Heart left ventricle (tissue), 16 donors: ENCODE measurements around the gene PTCD1. TPM values are rescaled to one million over a fixed set of nuclear protein-coding genes. Genes with fewer than 3 reads are reported as not detected.

Source experiments
- ATAC-seq, 4 donors: fragments of 200-7000 bp; cut with Tn5 transposase; one replicate each; pipeline ENCODE4 v1.9.1; 2020 to 2022; ENCODE audit warnings: moderate library complexity in 4 of 4, mild to moderate bottlenecking in 3 of 4, moderate number of reproducible peaks in 1 of 4
- DNase-seq, 5 donors: peaks; one replicate each; pipeline ENCODE4 v3.0.0-alpha.2; 2020
- H3K27ac ChIP-seq, 12 donors: fragments of 200-600 bp; sonication (generic) in 4 of 12; one replicate each; pipeline versions ENCODE4 v1.5.0 to v1.8.0; 2016 to 2022; ENCODE audit warnings: mild to moderate bottlenecking in 2 of 12
- H3K27me3 ChIP-seq, 9 donors: fragments of 200-600 bp; sonication (generic) in 2 of 9; one replicate each; pipeline versions ENCODE4 v1.5.1 to v1.8.0; 2016 to 2022; ENCODE audit warnings: mild to moderate bottlenecking in 3 of 9
- H3K36me3 ChIP-seq, 9 donors: fragments of 200-600 bp; sonication (generic) in 2 of 9; one replicate each; pipeline versions ENCODE4 v1.5.0 to v1.8.0; 2018 to 2022; ENCODE audit warnings: mild to moderate bottlenecking in 2 of 9
- H3K4me1 ChIP-seq, 12 donors: fragments of 200-600 bp; sonication (generic) in 4 of 12; one replicate each; pipeline versions ENCODE4 v1.5.0 to v1.8.0; 2016 to 2022; ENCODE audit warnings: mild to moderate bottlenecking in 3 of 12
- H3K4me3 ChIP-seq, 12 donors: fragments of 200-600 bp; sonication (generic) in 4 of 12; one replicate each; pipeline versions ENCODE4 v1.5.0 to v1.8.0; 2017 to 2022; ENCODE audit warnings: mild to moderate bottlenecking in 9 of 12, moderate library complexity in 4 of 12
- H3K9me3 ChIP-seq, 12 donors: fragments of 200-600 bp; sonication (generic) in 4 of 12; one replicate each; pipeline versions ENCODE4 v1.5.0 to v1.8.0; 2016 to 2022; ENCODE audit warnings: mild to moderate bottlenecking in 1 of 12
- POLR2A ChIP-seq, 2 donors: fragments of 450-650 bp; IDR thresholded peaks; one replicate each; pipeline ENCODE4 v1.6.1; 2017; ENCODE audit warnings: antibody characterized with exemption in 2 of 2, mild to moderate bottlenecking in 2 of 2, moderate library complexity in 2 of 2
- WGBS, 4 donors: extraction: QIAGEN DNeasy Blood & Tissue Kit in 2 of 4; methylation state at CpG; one replicate each; pipeline versions ENCODE4 v1.1.5 to v1.1.7; 2013 to 2018; 5-methylcytosine and 5-hydroxymethylcytosine counted together
- intact Hi-C, 10 donors: fragments of 100-400 bp; cut with DNase I; formaldehyde crosslinking; loops; one replicate each; pipeline versions ENCODE4 v1.11.1 to v1.14.2; 2022
- polyA plus RNA-seq, 2 donors: library from polyadenylated mRNA; stranded (reverse); fragments of 200-250 nt; gene quantifications; one replicate each; pipeline ENCODE4 v1.2.3, GENCODE V29; 2013
- total RNA-seq, 9 donors: library from RNA; depleted of rRNA in 2 of 9; stranded (reverse); fragments of >200 nt in 2 of 9; fragmentation: NEBNext Ultra II Directional in 3 of 9; extraction: Animal tissue kit (Norgen Biotek cat#: 25700) in 3 of 9; gene quantifications; one replicate each; pipeline versions ENCODE4 v1.1.0 to v1.2.4, GENCODE V29; 2016 to 2023
- TF ChIP-seq, protein P1 (sequence below), 12 donors: fragments of 200-600 bp; sonication (generic) in 4 of 12; IDR thresholded peaks; one replicate each; pipeline versions ENCODE4 v1.5.0 to v1.8.0; 2018 to 2022; ENCODE audit warnings: antibody characterized with exemption in 12 of 12, mild to moderate bottlenecking in 5 of 12
- donor health status: ischemic (EF 13 %, LVEDD 7.1; RV severe dilation, severe dysfunction).
- donor health status: healthy with polysubstance abuse.
- donor health status: DM: no; HTN: yes; CAD: no.
- donor health status: DM: no; HTN: no; CAD: no.
- donor health status: ischemic (EF 25% LVEDD 6.9; RV normal size, moderate dysfunction).
- donor health status: ischemic (EF 25% LVEDD 5.7; RV mildly dilated, moderate dysfunction).
- donor health status: healthy.
- donor health status: DM: yes; HTN: yes; CAD: no.
- donor health status: ischemic (EF 35%, LVEDD 5.7; RV mildly dilated, moderate dysfunction).
- donor health status: nonischemic (EF 11% LVEDD 7.7; RV severe dilation, severe dysfunction).
- donor health status: DM: yes; HTN: yes; CAD: no.
- donor health status: PGD.
- donor health status: ischemic (EF 29% LVEDD 5.4; RV normal size, mild dysfunction).
- donor health status: nonischemic (EF 23%, LVEDD 6.1; RV moderate dilation, normal function).

PTCD1 gene
- total and polyA plus RNA-seq, 11 donors: 2.1 to 9.0 (median 3.7) TPM

DNA sequence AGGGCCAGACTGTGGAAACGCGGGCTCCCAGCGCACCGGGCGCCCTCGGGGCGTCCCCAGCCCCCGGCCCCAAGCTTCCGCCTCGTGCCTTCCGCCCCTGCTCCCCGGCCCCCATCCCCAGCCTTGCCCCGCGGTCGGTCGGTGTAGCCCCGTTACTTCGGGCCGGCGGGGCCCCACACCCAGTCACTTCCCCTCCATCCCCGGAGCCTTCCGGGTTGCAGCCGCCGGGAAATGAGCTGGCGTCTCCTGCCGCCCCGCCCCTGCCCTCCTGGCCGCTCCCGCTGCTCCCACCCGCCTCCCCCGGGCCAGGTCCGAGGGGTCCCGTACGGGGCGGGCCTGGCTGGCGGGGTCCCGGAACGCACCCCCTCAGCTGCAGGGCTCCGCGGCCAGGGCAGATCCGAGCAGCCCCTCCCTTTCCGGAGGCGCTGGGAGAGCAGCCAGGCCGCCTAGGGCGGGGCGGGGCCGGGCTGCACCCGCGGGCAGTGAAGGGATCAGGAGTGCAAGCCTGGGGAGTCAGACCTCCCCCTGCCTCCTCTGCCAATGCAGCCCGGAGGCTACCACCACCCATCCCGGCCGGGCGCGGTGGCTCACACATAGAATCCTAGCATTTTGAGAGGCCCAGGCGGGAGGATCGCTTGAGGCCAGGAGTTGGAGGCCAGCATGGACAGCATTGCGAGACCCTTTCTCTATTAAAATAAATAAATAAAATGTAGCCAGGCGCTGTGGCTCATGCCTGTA is 63.4 kb downstream of the PTCD1 start:
- ATAC-seq (peak; percentile 27 to 84 (median 76)), DNase-seq (peak; percentile 85 to 92 (median 86))
- Histone ChIP-seq H3K4me3 (peak overlapping the region; percentile 71 to 96 (median 90)), H3K4me1 (peaks cover 0 to 66% (median 28%) of the 10 kb centered on the region in 12 donors), H3K36me3 (peaks cover 0 to 24% (median 11%) of the 10 kb centered on the region in 9 donors), H3K9me3 (no peaks in the 10 kb centered on the region), H3K27me3 (no peaks in the 10 kb centered on the region), H3K27ac (peak overlapping the region; percentile 87 to 97 (median 94))
- intact Hi-C loops: loop anchor here in 3 of 10 donors (2.0 kb wide), 2 partner anchors 18 to 34 kb away; partner anchors contain the start of genes BUD31 (in 3 of the 3) and PDAP1 (in 3 of the 3)
- WGBS, 4 donors: 5 to 31% (median 9%) methylated on average over 8 to 58 of the region's 58 CpGs
- TF ChIP-seq, protein P1, sequence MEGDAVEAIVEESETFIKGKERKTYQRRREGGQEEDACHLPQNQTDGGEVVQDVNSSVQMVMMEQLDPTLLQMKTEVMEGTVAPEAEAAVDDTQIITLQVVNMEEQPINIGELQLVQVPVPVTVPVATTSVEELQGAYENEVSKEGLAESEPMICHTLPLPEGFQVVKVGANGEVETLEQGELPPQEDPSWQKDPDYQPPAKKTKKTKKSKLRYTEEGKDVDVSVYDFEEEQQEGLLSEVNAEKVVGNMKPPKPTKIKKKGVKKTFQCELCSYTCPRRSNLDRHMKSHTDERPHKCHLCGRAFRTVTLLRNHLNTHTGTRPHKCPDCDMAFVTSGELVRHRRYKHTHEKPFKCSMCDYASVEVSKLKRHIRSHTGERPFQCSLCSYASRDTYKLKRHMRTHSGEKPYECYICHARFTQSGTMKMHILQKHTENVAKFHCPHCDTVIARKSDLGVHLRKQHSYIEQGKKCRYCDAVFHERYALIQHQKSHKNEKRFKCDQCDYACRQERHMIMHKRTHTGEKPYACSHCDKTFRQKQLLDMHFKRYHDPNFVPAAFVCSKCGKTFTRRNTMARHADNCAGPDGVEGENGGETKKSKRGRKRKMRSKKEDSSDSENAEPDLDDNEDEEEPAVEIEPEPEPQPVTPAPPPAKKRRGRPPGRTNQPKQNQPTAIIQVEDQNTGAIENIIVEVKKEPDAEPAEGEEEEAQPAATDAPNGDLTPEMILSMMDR (IDR thresholded peaks at IDR 0.05): no peak
- peak in 1 of 2 donors; percentile 48 for TF ChIP-seq POLR2A (IDR thresholded peaks at IDR 0.05)

- Histone ChIP-seq H3K36me3 (peaks cover 0 to 24% (median 11%) of the 10 kb centered on the region in 9 donors), H3K9me3 (no peaks in the 10 kb centered on the region), H3K27ac (peak within 1 kb of the TSS; percentile 87 to 97 (median 94)), H3K27me3 (no peaks in the 10 kb centered on the region), H3K4me3 (peak within 1 kb of the TSS; percentile 71 to 96 (median 90)), H3K4me1 (peaks cover 0 to 58% (median 20%) of the 10 kb centered on the region in 12 donors)
- peak; percentile 87 to 93 (median 90) for DNase-seq
- intact Hi-C loops: loop anchor here in 4 of 10 donors (2.0 to 5.0 kb wide), 3 partner anchors 18 to 34 kb away; partner anchors contain the start of genes BUD31 (in 4 of the 4) and PDAP1 (in 4 of the 4)
- WGBS, 4 donors: 4 to 19% (median 8%) methylated on average over 8 to 95 of the region's 95 CpGs
- peak; percentile 16 to 77 (median 69) for ATAC-seq
- TF ChIP-seq POLR2A (IDR thresholded peaks at IDR 0.05): peak in 1 of 2 donors; percentile 55
- TF ChIP-seq, protein P1 (IDR thresholded peaks at IDR 0.05): no peak
Measured at GRCh38 chr7:99374111-99375064, 64.2 kb downstream of the PTCD1 start, which contains the start of gene ARPC1B. ARPC1B (plus strand) TSS chr7:99374730; CDS start chr7:99385715, 10,985 bp downstream.

DNA sequence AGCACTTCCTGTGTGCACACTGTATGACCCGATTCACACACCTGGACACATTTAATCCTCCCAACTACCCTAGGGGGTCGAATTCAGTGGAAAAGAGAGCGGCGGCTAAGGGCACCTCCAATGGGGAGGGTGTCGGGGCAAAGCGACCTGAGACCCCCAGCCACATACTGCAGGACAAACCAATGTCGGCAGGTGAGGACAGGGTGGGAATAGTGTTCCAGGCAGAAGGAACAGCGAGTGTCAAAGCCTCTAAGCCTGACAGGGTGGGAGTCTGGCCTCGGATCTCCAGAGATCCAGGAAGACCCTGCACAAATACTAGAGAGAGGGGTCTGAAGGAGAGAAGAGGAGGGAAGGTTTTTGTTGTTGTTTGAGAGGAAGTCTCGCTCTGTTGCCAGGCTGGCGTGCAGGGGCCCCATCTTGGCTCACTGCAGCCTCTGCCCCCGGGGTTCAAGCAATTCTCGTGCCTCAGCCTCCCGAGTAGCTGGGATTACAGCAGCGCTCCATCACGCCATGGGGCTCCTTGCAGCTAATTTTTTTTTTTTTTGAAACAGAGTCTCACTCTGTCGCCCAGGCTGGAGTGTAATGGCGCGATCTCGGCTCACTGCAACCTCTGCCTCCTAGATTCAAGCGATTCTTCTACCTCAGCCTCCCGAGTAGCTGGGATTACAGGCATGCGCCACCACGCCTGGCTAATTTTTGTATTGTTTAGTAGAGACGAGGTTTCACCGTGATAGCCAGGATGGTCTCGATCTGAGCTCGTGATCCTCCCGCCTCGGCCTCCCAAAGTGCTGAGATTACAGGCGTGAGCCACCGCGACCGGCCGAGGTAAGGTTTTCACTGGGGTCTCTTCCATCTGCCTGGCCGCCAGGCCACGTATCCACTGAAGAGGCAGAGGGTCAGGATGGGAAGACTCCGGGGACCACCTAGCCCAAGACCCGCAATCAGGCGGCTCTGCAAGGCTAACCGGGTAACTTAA is 65.2 kb downstream of the PTCD1 start:
- Histone ChIP-seq H3K4me1 (peaks cover 0 to 48% (median 14%) of the 10 kb centered on the region in 12 donors), H3K4me3 (peak overlapping the region; percentile 71 to 96 (median 90))
- intact Hi-C loops: loop anchor here in 4 of 10 donors (2.0 to 5.0 kb wide), 3 partner anchors 19 to 35 kb away; partner anchors contain the start of genes BUD31 (in 4 of the 4) and PDAP1 (in 4 of the 4)

More for the DNA sequence above, 65.2 kb downstream of the PTCD1 start:
- Histone ChIP-seq H3K9me3 (no peaks in the 10 kb centered on the region), H3K27me3 (no peaks in the 10 kb centered on the region), H3K27ac (peak overlapping the region in 11 of 12 donors; percentile 87 to 97 (median 94)), H3K36me3 (peaks cover 0 to 31% (median 15%) of the 10 kb centered on the region in 9 donors)
- 90 to 92% (median 90%) methylated on average over 41 of the region's 41 CpGs for WGBS, 4 donors
- DNase-seq: no peak
- no peak for ATAC-seq
- TF ChIP-seq, protein P1 (IDR thresholded peaks at IDR 0.05): no peak
- no peak for TF ChIP-seq POLR2A (IDR thresholded peaks at IDR 0.05)
